ENCODE measurements around the gene ALG12. TPM values are rescaled to one million over a fixed set of nuclear protein-coding genes. Genes with fewer than 3 reads are reported as not detected.

Gene ALG12
- total and polyA plus RNA-seq, 9 donors = 3.5 to 19.2 (median 13.7) TPM

DNA sequence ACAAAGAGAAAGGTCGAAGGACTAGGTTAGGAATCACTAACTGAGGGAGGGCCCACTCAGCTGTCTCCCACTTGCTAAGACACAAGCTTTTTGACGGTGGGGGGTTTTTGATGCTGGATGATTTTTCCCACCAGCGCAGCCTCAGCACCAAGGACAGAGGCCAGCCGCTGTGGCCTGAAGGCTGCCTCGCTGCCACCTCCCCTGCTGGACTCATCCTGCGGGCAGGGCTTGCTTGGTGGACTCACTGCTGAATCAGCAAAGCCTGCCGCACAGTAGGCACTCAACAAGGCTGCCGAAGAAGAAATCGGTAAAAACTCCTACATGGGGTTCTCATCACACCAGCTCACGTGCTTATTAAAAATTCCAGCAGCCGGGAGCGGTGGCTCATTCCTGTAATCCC is 2.6 kb downstream of the ALG12 start:
- Histone ChIP-seq H3K36me3 (no peaks in the 10 kb centered on the region), H3K27me3 (no peaks in the 10 kb centered on the region), H3K4me3 (no peak overlapping the region), H3K4me1 (ENCODE audit: insufficient read depth) (peaks cover 7% of the 10 kb centered on the region), H3K9me3 (no peaks in the 10 kb centered on the region), H3K27ac (no peak overlapping the region)
- 80 to 91% (median 90%) methylated on average over 12 of the region's 12 CpGs for WGBS, 3 donors
- no peak for DNase-seq
- TF ChIP-seq EP300 (IDR thresholded peaks at IDR 0.05) = no peak
- intact Hi-C loops (cut with DNase I) = loop anchor here in 1 of 4 donors (10.0 kb wide), 1 partner anchor 151 kb away; no protein-coding TSS in a partner anchor

DNA sequence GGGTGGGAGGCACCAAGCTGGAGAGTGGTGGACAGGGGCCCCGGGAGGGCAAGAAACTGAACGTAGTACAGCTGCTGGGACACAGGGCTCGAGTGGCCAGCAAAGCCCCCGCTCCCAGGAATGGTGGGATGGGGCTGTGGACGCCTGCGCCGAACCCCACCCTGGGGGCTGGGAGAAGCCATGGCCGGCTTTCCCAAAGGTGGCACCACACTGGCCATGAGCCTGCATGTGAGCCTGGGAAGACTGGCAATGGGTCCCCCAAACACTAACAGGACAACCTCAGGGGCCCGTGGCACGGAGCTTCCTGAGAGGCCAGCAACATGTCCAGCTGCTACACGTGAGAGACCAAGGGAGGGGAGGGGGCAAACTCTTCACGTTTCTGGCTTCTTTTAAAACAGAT is 4.0 kb downstream of the ALG12 start:
- no peak overlapping the region for H3K27ac ChIP-seq
- 79 to 84% (median 82%) methylated on average over 12 of the region's 12 CpGs for WGBS, 3 donors

DNA sequence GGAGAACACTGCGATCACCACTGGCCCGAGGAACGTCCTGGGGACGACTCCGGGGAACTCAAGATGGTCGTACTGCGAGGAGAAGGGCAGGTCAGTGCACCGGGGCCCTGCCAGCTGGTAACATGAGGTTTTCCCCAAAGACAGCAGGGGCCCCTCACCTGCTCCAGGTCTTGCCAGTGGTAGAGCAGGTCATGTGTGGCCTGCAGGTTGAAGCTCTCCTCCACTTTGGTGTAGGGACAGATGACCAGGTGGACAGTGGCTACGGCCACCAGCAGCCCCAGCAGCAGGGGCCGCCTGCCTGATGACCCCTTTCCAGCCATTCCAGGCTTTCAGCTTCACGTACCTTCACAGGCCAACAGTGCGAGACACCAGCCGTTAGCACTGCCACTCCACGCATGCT is 4.8 kb downstream of the ALG12 start:
- H3K27me3 ChIP-seq = no peaks in the 10 kb centered on the region
- H3K4me1 ChIP-seq (ENCODE audit: insufficient read depth) = peaks cover 2% of the 10 kb centered on the region
- peaks cover 2% of the 10 kb centered on the region for H3K36me3 ChIP-seq
- WGBS, 3 donors = 95 to 98% (median 96%) methylated on average over 14 of the region's 14 CpGs
- TF ChIP-seq EP300 (IDR thresholded peaks at IDR 0.05) = no peak
- no peak for TF ChIP-seq POLR2A (IDR thresholded peaks at IDR 0.05)
- TF ChIP-seq, protein P1, sequence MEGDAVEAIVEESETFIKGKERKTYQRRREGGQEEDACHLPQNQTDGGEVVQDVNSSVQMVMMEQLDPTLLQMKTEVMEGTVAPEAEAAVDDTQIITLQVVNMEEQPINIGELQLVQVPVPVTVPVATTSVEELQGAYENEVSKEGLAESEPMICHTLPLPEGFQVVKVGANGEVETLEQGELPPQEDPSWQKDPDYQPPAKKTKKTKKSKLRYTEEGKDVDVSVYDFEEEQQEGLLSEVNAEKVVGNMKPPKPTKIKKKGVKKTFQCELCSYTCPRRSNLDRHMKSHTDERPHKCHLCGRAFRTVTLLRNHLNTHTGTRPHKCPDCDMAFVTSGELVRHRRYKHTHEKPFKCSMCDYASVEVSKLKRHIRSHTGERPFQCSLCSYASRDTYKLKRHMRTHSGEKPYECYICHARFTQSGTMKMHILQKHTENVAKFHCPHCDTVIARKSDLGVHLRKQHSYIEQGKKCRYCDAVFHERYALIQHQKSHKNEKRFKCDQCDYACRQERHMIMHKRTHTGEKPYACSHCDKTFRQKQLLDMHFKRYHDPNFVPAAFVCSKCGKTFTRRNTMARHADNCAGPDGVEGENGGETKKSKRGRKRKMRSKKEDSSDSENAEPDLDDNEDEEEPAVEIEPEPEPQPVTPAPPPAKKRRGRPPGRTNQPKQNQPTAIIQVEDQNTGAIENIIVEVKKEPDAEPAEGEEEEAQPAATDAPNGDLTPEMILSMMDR (IDR thresholded peaks at IDR 0.05) = no peak
- H3K27ac ChIP-seq = no peak overlapping the region
- DNase-seq = no peak
- no peak overlapping the region for H3K4me3 ChIP-seq
- intact Hi-C loops (cut with DNase I) = loop anchor here in 1 of 4 donors (10.0 kb wide), 1 partner anchor 149 kb away; no protein-coding TSS in a partner anchor
- H3K9me3 ChIP-seq = no peaks in the 10 kb centered on the region

More for the DNA sequence above, 4.0 kb downstream of the ALG12 start:
- Histone ChIP-seq H3K4me1 (ENCODE audit: insufficient read depth) (peaks cover 6% of the 10 kb centered on the region), H3K36me3 (no peaks in the 10 kb centered on the region), H3K27me3 (no peaks in the 10 kb centered on the region), H3K9me3 (no peaks in the 10 kb centered on the region), H3K4me3 (no peak overlapping the region)
- TF ChIP-seq, protein P1 (IDR thresholded peaks at IDR 0.05) = no peak
- TF ChIP-seq EP300 (IDR thresholded peaks at IDR 0.05) = no peak
- TF ChIP-seq POLR2A (IDR thresholded peaks at IDR 0.05) = no peak
- DNase-seq = no peak
- intact Hi-C loops (cut with DNase I) = loop anchor here in 1 of 4 donors (10.0 kb wide), 1 partner anchor 149 kb away; no protein-coding TSS in a partner anchor

DNA sequence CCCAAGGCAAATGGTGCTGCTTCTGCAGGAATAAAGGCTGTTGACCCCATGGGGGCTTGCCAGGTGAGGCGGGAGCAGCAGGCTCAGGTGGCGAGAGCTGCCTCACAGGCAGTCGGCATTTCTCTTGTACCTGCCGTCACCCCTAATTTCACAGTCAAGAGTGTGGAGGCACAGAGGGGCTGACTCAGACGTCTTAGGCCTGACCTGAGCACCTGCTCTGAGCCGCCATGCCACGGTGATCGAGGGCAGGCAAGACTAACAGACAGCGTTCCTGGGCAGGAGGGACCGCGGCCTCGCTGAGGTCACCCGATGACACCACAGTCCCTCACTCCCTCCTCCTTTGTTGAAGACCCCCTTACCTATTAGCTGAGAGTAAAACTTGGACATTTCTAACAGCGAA is 5.2 kb downstream of the ALG12 start:
- H3K27ac ChIP-seq = no peak overlapping the region
- no peak for TF ChIP-seq POLR2A (IDR thresholded peaks at IDR 0.05)
- TF ChIP-seq, protein P1 (IDR thresholded peaks at IDR 0.05) = no peak
- TF ChIP-seq EP300 (IDR thresholded peaks at IDR 0.05) = no peak
- peaks cover 2% of the 10 kb centered on the region for H3K4me1 ChIP-seq (ENCODE audit: insufficient read depth)
- H3K27me3 ChIP-seq = no peaks in the 10 kb centered on the region
- H3K4me3 ChIP-seq = no peak overlapping the region
- WGBS, 3 donors = 88 to 96% (median 93%) methylated on average over 14 of the region's 14 CpGs
- H3K9me3 ChIP-seq = no peaks in the 10 kb centered on the region
- intact Hi-C loops (cut with DNase I) = loop anchor here in 1 of 4 donors (10.0 kb wide), 1 partner anchor 148 kb away; no protein-coding TSS in a partner anchor
- DNase-seq = no peak
- H3K36me3 ChIP-seq = peaks cover 2% of the 10 kb centered on the region

DNA sequence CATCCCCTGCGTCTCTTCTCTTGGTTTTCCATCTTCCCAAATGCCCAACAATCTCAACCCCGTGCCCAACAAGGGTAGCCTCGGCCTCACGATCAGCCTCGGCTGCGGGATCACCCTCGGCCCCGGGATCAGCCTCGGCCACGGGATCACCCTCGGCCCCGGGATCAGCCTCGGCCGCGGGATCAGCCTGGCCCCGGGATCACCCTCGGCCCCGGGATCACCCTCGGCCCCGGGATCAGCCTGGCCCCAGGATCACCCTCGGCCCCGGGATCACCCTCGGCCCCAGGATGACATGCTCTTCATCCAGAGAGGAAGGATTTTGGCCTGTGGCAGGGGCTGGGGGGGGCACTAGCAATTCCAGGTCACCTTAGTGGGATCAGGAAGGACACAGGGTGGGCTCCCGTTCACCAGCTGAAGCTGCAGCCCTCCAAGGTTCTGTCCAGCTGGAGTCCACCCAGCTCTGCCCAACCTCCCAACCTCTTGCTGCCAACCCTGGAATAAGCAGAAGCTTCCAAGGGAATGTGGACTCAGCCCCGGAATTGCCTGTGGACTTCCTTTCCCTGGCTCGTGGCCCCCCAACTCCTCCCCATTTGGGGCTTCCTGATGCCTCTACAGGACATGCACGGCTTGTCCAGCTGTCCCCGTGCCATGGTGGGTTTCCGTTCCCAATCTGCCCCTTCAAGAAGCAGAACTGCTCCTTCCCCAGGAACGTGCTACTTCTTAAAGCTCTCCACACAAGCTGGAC is 6.2 kb downstream of the ALG12 start:
- WGBS, 3 donors = 94 to 98% (median 97%) methylated on average over 30 of the region's 30 CpGs
- Histone ChIP-seq H3K9me3 (no peaks in the 10 kb centered on the region), H3K27ac (no peak overlapping the region), H3K27me3 (no peaks in the 10 kb centered on the region), H3K4me1 (ENCODE audit: insufficient read depth) (peaks cover 2% of the 10 kb centered on the region), H3K4me3 (no peak overlapping the region), H3K36me3 (peaks cover 2% of the 10 kb centered on the region)
- intact Hi-C loops (cut with DNase I) = loop anchor here in 1 of 4 donors (10.0 kb wide), 1 partner anchor 147 kb away; no protein-coding TSS in a partner anchor
- TF ChIP-seq EP300 (IDR thresholded peaks at IDR 0.05) = no peak
- TF ChIP-seq, protein P1 (IDR thresholded peaks at IDR 0.05) = no peak
- DNase-seq = no peak

Measured in ovary (tissue), 9 donors.